GM19455 (cell line): ENCODE results near the gene SPR.
"Not testable (repeated sequence)": the region's sequence is repeated elsewhere in the genome, so short reads cannot be mapped to it uniquely, and the experiment has no call there.

Experiments
- ATAC-seq: cut with Tn5 transposase; IDR thresholded peaks from one replicate; pipeline ENCODE4 v1.9.1; 2021; ENCODE audit not compliant: unreplicated experiment

SPR gene

GRCh38 chr2:72888438-72889202 lies 1.4 kb downstream of the SPR start:
- ATAC-seq, result no peak

DNA sequence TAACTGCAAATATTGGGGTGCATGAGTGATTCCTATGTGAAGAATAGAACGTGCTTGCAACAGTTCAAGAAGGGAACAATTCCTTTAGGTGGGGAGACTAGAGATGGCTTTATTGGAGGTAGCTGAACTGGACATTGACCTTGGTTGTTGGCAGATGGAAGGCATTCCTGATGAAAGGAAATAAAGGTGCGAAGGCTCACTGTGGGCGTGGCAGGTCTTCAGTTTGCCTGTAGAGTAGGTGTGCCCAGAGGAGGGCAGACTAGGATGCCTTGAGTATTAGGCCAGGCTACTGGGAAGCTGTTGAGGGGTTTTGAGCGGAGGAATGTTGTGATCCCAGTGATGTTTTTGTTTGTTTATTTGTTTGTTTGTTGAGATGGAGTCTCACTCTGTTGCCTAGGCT lies 2.8 kb downstream of the SPR start:
- no peak for ATAC-seq

GRCh38 chr2:72891091-72891818 lies 4.0 kb downstream of the SPR start:
- no peak for ATAC-seq

DNA sequence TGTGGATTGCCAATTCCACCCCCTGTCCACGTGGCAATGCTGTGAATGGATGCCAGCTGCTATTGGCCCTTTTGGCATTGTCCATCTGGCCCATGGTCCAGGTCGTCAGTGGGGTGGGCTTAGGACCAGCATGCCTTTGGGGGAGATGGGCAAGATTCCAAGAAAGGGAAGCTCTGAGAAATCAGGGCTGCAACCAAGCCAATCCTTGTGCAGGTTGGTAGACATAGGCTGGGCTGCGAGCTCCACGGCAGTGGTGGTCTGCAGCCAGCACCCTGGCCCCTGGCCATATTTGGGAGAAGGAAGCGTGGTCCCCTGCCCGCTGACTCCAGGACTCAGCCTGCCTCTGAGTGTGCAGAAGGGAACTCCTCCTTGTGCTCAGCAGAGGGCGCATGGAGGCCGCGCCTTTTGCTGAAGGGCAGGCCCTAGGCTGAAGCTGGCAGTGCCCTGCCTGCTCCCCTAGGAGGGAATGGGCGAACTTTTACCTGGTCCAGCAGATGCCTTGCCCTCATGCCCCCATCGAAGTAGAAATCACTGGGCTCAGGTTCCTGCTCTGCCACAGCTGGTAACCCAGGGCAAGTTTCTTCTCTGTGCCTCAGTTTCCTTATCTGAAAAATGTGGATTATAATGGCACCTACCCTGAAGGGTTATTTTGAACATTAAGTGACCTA lies 5.4 kb downstream of the SPR start:
- peak; percentile 46 for ATAC-seq

DNA sequence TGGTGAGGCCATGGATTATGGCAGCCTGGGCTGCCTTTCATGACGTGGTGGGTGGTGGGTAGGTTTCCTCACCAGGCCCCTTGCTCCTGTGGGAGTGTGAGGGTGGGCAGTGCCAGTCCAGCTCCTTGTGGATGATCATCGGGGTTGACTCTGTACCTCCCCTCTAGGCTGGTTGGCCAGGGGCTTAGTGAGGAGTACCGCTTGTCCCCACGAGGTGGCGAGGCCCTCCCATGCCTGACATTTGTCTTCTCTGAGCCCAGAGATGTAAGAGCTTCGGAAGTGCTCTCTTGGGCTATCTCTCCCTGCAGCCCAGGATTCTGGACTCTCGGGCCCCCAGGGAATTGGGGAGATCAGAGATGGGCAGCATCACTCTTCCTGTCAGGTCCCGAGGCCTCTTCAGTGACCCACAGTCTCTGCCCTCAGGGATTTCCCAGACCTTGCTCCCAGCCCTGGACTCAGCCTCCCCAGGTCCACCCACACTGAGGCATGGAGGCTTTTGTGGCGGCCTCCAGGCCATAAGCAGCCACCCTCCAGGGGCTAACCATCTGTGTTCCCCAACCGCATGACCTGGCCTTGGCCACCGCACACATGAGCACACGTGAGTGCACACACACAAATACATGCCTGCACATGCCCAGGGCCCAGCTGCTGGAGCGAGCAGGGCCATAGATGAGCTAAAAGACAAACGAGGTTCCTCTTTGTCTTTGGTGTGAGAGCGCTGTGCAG lies 6.5 kb downstream of the SPR start:
- ATAC-seq, result peak; percentile 86

DNA sequence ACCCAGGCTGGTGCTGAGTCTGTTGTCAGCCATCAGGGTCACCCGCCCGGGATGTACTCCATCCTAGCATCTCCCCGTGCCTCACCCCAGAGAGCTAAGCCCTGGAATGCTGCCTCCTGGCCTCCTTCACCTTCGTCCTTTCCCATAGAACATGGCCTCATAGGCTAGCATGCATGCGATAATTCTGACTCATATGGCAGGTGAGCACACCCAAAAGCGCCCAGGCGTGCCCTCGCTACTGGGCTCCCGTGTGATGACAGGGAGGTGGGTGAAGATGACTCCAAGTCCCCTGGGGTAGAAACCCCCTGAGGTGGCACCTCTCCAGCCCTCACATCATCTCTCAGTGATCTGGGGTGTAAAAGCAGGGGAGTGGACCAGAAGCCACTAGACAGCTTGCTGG lies 7.3 kb downstream of the SPR start:
- ATAC-seq, result no peak

GRCh38 chr2:72895154-72895553 lies 7.9 kb downstream of the SPR start:
- ATAC-seq, result no peak

- ATAC-seq, result no peak
These were observed 8.6 kb downstream of the SPR start for GRCh38 chr2:72895759-72896281.

GRCh38 chr2:72896446-72896845 lies 9.2 kb downstream of the SPR start:
- no peak for ATAC-seq

DNA sequence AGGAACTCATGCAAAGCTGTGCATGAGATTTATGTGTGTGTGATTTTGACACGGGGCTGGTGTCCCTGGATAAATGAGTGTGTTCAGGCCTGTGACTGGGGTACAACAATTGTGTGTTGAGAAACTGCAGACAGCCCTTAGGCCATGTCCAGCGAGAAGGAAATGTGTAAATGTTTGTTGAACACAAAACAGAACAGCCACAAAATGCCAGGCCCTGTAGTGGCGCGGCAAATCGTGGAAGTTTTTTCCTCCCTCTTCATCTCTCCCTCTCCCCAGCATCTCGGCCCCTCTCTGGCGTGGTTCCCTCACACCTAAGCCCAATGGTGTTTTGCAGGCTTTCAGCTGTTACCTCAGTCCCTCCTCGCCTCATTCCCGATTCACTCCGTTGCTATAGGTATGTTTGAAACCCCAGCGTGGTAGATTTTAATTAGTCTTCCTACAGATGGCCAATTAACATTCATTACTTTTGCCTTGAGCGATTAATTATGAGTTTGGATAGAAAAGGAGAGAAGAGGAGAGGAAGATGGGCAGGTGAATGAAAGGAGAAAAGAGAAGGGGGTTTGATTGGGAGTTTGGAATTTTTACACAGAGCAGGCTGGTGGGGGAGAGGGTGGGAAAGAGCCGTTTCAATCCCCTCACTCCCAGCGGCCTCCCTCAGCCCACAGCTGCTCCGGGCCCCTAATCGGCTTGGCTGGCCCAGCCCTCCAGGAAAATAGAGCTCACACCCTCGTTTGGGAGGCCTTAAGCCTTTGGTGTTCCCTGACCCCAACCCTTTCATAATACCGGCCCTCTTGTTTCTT lies 10.8 kb downstream of the SPR start:
- ATAC-seq, result no peak

DNA sequence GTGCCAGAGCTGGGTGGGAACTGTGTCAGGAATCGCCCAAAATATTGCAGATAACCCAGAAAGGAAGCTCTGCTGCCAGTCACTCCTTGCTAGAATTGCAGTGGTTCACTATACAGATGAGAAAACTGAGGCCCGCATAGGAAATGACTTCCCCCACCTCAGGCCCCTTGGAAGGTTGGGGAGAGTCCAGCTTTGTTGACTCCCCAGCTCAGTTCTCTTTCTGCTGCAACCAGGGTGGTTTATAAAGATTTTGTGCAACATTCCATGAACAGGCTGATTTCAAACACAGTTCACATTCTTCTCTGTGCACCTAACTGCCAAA lies 11.3 kb downstream of the SPR start:
- no peak for ATAC-seq

GRCh38 chr2:72900191-72900825 lies 13.1 kb downstream of the SPR start:
- no peak for ATAC-seq

- no peak for ATAC-seq
These were observed 14.2 kb downstream of the SPR start for GRCh38 chr2:72901426-72901825.

DNA sequence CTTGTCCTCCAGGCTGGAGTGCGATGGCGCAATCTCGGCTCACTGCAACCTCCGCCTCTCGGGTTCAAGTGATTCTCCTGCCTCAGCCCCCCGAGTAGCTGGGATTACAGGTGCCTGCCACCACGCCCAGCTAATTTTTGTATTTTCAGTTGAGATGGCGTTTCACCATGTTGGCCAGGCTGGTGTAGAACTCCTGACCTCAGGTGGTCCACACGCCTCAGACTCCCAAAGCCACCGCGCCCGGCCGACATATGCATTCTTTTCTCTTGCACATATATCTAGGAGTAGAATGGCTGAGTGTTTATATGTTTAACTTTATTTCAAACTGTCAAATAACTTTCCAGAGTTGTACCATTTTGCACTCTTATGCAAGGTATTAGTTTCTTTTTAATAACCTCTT lies 20.2 kb downstream of the SPR start:
- ATAC-seq, result not testable (repeated sequence)

DNA sequence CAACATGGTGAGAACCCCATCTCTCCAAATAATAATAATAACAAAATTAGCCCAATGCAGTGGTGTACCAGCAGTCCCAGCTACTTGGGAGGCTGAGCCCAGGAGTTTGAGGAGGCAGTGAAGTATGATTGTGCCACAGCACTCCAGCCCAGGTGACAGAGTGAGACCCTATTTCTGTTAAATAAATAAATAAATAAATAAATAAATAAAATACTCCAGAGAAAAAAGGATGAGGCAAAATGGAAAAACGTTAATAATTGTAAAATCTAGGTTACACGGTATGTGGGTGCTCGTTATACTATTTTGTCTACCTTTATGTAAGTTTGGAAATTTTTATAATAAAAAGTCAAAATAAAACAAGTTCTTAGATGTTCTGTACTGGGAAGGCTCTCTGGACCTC lies 21.5 kb downstream of the SPR start:
- ATAC-seq, result no peak

GRCh38 chr2:72911256-72911655 lies 24.0 kb downstream of the SPR start:
- no peak for ATAC-seq

DNA sequence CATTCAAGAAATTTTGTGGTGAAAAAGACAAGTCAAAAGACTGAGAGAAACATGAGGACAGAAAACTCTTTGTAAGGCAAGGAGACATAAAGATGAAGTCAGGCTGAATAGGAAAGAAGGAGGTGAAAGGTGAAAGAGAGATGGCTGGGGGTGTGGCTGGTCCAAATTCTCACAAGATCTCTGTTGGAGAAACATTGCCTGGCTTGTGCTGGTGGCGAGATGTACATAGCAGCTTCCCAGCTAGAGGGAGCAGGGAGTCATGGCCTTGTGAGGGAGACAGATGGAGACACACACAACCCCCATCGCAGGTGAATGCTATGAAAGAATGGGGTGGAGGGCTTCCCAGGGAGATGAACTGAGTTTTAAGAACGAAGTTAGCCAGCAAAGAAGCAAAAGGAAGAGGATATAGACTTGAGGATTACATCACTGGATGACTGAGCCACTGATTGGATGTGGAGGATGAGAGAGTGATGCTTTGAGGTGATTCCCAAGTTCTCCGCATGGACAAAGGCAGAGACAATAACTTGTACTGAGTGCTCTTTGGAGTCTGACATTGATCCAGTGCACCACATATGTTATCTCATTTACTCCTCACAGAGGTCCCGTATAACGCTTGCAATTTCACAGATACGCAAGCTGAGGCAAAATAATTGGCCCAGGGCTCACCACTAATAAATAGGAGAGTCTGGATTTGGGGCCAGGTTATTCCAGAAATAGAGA lies 26.4 kb downstream of the SPR start:
- ATAC-seq, result no peak

- ATAC-seq, result no peak
These were observed 27.0 kb downstream of the SPR start for GRCh38 chr2:72914206-72914559.

GRCh38 chr2:72914589-72915319 lies 27.5 kb downstream of the SPR start:
- no peak for ATAC-seq
